ENCODE measurements around the gene PQBP1.
A peak's percentile ranks its signal among the peaks of the same experiment; 100 is the strongest.

The PQBP1 gene

DNA sequence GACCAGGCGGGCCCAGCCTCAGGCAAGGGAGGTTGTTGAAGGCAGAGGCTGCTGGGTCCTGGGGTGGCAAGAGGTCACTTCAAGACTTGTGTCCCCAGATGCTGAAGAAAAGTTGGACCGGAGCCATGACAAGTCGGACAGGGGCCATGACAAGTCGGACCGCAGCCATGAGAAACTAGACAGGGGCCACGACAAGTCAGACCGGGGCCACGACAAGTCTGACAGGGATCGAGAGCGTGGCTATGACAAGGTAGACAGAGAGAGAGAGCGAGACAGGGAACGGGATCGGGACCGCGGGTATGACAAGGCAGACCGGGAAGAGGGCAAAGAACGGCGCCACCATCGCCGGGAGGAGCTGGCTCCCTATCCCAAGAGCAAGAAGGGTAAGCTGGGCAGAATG, 4.4 kb downstream of the PQBP1 start:
- DNase-seq (ENCODE audit: low spot score): no peak

GRCh38 chrX:48902776-48903175, 5.0 kb downstream of the PQBP1 start:
- DNase-seq (ENCODE audit: low spot score): no peak

DNA sequence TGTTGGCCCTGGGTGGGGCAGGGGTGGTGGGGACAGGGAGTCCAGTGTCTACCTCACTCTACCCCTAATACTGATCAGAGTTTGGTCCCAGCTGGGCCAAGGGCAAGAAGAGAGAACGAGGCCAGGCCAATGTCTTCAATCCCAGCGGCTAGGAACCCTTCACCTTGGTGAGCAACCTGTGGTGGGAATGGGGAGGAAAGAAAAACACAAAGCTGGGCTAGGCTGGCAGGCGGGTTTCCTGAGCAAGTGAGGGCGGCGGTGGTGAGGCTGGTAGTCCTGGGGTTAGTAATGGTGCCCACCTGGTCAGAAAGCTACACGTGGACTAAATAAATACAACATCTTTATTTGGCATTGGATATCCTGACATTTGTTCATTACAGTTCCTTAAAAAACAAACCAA, 5.6 kb downstream of the PQBP1 start:
- DNase-seq (ENCODE audit: low spot score): no peak

GRCh38 chrX:48904180-48904579, 6.5 kb downstream of the PQBP1 start:
- DNase-seq (ENCODE audit: low spot score): no peak

DNA sequence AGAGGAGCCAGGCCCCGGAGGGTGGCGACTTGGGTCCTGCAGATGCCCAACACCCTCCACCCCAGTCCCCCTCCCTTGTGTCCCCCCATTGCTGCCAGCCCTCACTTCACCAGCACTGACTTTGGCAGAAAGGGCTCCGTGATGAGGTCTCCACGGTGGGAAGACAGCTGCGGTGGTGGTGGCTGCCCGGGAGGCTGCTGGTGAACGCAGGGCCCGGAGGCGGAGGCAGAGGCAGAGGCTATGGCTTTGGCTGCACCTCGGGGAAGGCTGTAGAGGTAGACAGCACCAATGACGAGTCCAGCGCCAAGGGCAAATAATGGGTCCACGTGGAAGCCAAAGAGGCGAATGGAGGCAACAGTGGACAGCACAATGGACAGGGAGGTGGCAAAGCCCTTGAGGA, 6.9 kb downstream of the PQBP1 start:
- DNase-seq (ENCODE audit: low spot score): no peak

DNA sequence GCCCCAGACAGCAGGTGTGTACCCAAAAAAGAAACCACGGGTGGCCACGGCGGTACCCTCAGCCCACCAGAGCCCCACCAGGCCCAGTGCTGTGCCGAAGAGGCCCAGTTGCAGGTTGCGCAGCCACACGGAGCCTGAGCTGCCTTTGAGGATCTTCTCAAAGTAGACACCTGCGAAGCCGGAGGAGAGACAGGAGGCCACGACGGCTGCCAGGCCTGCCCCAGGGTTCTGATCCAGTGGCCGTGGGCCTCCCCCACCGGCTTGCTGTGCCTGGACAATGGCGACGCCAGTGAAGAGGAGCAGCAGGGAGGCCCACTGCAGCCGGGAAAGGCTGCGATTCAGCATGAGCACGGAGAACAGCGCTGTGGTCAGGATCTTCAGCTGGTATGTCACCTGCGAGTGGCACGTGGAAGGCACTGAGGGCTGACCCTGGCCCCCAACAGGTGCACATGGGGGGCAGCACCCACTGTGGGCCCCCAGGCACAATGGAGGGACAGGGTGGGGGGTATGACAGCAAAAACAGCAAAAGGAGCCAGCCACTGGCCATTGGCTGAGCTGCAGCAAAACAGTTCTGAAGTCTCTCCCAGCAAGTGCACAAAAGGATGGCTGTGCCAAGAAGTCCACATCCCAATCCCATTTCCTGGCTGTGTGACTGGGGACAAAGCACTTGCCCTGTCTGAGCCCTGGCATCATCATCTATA, 7.5 kb downstream of the PQBP1 start:
- no peak for DNase-seq (ENCODE audit: low spot score)

DNA sequence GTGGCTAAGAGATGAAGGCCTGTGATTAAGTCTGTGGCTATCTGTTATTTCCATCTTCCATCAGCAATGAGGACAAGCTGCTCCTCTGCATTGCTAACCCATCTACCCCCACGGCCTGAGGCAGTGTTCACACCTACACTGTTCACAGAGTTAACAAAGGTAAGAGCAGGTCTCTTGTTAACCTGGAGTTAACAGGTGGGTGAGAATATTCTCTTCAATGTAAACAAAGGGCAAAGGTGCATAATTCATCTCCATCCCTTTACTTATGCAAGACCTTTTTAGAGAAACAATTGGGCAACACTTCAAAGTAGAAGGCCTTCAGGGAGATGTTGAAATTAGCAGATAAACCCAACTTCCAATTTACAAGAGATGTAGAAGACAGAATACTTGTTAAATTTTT, 10.9 kb downstream of the PQBP1 start:
- no peak for DNase-seq (ENCODE audit: low spot score)

- DNase-seq (ENCODE audit: low spot score): no peak
Observed at GRCh38 chrX:48909703-48910294, 12.1 kb downstream of the PQBP1 start.

DNA sequence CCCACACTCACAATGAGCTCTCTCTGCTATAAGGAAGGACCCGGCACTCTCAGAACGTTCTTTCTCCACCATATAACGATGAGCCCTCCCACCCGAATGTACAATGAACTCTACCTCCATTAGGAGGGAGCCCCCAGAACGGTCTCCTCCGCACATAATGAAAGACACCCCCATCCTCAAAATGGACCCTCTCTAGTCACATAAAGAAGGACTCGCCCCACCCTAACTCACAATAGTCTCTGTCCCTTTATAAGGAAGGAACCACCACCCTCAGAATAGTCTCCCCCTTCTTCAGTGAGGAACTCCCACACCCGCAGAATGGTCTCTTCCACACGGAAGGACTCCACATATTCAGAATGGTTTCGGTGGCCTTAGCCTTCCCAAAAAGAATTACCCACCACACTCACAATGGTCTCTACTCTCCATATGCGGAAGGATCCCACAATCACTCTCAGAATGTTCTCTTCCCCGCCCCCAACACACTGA, 13.2 kb downstream of the PQBP1 start:
- DNase-seq (ENCODE audit: low spot score): no peak

GRCh38 chrX:48911412-48912182, 13.9 kb downstream of the PQBP1 start, which contains the start of gene SLC35A2:
TSS of gene SLC35A2 (minus strand) at chrX:48911646. CDS start at chrX:48911636, 10 bp downstream.
- DNase-seq (ENCODE audit: low spot score): peak; percentile 81

DNA sequence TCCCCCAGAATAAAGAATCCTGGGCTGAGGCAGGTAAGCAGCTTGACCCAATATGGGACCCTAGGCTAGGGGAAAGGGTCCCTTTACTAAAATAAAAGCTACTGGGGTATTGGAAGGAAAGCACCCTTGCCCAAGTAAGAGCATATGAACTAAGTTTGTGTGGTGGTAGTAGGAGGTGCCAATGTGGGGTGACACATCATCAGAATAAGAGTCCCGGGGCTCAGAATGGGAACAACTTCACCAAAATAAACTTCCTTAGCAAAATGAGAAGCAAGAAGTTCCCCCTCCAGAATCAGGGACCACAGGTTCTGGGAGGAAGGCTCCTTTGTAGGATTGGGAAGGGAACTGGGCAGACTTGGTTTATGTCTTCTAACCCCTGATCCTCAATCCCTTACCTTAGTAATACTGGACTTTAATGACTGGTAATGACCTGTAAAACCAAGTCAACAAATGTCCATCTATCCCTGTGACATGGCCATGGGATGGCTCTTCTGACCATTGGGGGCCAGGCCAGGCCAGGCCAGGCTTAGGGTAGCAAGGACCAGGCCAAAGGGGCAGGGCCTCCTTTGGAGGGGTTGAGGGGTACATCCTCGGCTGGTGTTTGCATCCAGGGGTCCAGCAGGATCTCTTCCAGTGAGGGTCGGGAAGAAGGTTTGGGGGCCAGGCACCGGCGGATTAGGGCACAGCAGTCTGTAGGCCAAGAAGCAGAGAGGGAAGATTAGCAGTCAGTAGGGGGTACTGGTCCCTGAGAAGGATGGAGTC, 16.1 kb downstream of the PQBP1 start:
- no peak for DNase-seq (ENCODE audit: low spot score)

DNA sequence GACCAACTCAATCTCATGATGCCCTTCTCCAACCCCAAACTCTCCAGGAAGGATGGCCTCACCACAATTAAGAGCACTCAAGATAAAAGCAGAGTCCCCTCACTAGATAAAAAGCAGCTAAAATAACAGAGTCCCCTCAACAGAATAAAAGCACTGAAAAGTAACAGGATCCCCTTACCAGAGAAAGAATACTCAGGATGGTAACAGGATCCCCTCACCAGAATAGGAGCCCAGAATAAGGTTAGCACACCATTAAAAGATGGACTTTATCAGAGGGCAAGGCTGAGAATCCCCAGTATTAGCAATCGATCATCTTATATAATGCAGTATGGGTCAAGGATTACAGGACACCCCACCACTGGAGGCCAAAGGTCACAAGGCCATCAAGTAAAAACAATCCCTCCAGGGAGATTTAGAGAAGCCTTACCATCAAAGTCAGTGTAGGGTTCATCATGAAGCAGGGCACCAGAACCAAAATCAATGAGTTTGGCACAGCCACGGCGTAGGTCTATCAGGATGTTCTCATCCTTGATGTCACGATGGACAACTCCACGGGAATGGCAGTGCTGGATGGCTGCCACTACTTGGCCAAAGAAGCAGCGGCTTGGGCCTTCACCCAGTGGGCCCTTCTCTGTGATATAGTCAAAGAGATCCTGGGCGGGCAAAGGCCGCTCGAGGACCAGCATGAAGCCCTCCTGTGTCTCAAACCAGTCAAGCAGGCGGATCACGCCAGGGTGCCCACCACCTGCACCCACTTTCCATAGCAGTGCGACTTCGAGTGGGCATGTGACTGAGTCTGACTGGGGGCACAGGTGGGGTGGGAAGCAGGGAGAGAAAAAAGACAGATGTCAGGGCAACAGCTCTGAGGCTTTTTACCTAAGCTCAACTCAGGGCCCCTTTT, 17.1 kb downstream of the PQBP1 start:
- no peak for DNase-seq (ENCODE audit: low spot score)

- DNase-seq (ENCODE audit: low spot score): peak; percentile 86
Observed at GRCh38 chrX:48917139-48918001, 19.6 kb downstream of the PQBP1 start.

DNA sequence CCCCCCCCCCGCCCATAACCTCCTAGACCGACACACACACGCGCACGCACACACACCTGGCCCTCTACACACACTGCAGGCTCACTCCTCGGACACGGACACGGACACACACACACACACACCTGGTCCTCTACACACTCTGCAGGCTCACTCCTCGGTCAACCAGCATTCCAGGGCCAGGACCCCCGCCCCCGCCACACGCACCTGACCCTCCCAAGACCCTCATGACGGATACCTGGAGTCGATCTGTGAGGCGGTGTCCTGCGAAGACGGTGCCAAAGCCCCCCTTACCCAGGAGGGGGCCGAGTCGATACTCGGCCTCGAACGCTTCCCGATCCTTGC, 20.5 kb downstream of the PQBP1 start:
- no peak for DNase-seq (ENCODE audit: low spot score)

DNA sequence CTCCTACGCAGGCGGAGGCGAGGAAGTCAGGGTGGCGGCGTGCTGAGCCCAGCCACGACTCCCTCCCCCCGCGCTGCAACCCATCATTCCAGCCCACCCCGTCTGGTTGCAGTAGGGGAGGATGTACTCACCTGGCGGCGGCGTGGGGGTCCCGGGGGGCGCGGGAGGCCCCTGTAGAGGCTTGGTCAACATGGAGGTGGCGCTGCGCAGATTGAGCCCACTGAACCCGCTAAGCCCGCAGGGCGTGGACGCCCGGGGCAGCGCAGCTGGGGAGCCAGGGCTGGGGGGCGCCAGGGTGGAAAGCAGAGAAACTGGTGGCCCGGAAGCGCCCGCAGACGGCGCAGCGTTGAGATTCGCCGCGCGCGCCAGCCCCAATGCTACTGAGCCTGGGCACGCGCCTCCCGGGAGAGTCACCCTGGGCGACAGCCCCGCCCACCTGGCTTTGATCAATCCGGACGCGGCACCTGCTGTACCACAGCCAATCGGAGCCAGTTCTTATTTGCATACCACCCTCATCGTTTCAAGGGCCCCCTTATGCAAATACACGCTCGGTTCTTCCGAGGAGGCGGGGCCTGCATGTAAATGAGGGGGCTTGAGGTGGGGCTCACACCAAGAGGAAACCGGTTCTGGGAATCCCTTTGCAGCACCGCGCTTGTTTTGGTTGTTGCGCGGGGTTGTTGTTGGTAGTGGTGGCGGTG, 21.1 kb downstream of the PQBP1 start, which contains the start of gene PIM2:
Gene PIM2, minus strand, starts transcription at position 382 of the 698 bp plus-strand sequence. Its CDS starts 190 bp downstream, at position 192.
- peak; percentile 92 for DNase-seq (ENCODE audit: low spot score)

GRCh38 chrX:48919360-48919841, 21.7 kb downstream of the PQBP1 start:
- DNase-seq (ENCODE audit: low spot score): no peak

GRCh38 chrX:48919947-48920717, 22.4 kb downstream of the PQBP1 start:
- DNase-seq (ENCODE audit: low spot score): no peak

DNA sequence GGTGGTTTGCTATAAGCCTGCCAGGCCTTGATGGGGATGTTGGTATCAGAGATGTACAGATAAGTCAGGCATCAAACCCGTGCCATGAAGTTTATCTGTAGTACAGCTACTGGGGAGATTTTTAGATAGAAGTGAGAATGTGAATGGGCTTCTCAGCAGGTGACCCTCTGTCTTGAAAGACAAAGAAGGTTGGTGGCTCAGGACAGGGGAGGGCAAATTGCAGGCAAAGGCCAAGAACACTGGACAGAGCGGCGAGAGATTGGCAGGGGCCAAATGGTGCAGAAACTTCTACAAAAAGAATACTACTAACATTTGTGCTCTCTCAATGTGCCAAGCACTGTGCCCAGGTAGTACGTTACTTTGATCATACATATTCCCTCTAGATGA, 23.0 kb downstream of the PQBP1 start:
- DNase-seq (ENCODE audit: low spot score): no peak

GRCh38 chrX:48923771-48924170, 26.0 kb downstream of the PQBP1 start:
- DNase-seq (ENCODE audit: low spot score): no peak

All from germinal center (tissue), 1 donor.